Brain pericyte (primary cell): Measurements from ENCODE around the gene OXA1L.
"Not testable (repeated sequence)": the region's sequence is repeated elsewhere in the genome, so short reads cannot be mapped to it uniquely, and the experiment has no call there.

Source experiments
- DNase-seq: peaks from one replicate; pipeline ENCODE4 v3.0.0-alpha.2; 2012; ENCODE audit warnings: low read depth, low spot score

The OXA1L gene

DNA sequence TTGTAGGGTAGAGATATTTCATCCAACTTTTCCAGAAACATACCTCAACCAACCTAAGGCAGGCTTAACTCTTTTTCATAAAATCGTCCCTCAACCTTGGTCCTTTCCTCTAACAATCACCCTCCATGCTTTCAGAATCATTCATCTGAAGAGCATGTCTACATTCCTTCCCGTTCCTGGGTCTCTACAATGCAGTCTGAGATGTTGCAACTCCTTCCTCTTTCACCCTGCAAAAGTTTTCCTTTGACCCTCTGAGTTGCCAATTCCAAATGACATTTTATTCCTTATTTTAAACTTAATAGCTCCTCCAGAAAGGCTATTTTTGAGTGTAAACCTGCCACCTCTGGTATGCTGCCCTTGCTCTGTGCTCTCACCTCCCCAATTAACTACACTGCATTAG lies 32.0 kb downstream of the OXA1L start:
- DNase-seq: no peak

DNA sequence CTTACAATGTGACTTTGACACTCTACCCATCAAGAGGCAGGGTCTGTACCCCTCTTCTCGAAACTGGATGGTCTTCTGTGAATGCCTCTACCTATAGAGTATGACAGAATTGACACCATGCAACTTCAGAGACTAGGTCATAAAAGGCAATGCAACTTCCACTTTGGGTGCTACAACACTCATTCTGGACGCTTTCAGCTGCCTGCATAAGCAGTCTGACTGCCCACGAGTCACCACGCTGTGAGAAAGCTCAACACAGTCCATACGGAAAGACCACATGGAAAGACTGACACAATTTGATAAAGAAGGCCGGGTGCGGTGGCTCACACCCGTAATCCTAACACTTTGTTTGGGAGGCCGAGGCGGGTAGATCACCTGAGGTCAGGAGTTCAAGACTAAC lies 33.9 kb downstream of the OXA1L start:
- DNase-seq: no peak

DNA sequence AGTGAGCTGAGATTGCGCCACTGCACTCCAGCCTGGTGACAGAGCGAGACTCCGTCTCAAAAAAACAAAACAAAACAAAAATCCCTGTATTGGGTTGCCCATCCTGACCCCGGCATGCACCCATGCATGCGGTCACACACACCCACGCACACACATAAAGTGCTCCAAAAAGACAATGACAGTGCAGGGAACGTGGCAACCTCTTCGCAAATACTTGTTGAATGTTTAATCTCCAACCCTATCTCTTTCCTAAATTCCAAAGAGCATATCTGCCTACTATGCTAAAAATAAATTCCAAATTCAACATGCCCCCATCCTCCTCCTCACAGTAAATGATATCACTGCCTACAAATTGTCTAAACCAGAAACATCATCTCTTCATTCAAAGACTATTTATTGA lies 35.2 kb downstream of the OXA1L start:
- DNase-seq: no peak

DNA sequence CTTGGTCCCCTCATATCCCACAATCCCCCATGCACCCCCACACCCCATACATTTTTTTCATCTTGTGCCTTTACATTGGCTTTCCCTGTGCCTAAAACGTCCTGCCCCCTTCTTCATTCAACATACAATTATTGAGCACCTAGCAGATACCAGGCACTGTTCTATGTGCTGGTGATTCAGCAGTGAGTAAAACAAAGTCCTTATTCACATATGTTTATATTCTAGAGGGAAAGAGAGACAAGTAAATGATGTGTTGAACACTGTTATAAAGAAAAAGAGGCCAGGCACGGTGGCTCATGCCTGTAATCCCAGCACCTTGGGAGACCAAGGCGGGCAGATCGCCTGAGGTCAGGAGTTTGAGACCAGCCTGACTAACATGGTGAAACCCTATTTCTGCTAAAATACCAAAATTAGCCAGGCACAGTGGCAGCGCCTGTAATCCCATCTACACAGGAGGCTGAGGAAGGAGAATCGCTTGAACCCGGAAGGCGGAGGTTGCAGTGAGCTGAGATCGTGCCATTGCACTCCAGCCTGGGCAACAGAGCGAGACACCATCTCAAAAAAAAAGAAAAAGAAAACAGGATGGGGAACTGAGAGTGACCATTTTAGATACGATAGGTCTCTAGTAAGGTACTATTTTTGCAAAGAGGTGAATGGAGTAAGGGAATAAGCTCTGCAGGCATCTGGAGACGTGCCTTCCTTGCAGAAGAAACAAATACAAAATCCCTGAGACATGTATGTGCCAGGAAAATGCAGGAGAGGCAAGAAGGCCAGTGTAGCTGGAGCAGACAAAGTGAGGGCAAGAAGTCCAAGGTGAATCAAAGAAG lies 36.6 kb downstream of the OXA1L start:
- no peak for DNase-seq

DNA sequence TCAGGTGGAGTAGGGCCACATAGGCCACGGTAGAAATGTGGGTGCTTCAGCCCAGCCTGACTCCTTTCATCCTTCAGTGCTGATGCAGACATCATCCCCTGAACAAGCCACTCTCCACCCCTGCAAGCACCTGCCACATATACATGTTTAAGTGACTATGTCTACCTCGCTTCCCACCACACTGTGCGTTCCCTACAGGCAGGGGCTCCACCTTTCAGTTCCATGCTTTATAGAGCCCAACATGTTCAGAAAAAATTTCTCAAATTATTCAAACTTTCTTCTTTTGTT lies 37.1 kb downstream of the OXA1L start:
- DNase-seq: no peak

DNA sequence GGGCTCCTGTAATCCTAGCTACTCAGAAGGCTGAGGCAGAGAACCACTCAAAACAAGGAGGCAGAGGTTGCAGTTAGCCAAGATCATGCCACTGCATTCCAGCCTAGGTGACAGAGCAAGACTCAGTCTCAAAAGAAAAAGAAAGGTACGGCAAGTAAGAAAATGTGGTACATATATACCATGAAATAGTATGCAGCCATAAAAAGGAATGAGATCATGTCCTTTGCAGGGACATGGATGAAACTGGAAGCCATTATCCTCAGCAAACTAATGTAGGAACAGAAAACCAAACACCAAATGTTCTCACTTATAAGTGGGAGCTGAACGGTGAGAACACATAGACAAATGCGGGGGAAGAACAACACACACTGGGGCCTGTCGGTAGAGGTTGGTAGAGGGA lies 38.7 kb downstream of the OXA1L start:
- DNase-seq: not testable (repeated sequence)

DNA sequence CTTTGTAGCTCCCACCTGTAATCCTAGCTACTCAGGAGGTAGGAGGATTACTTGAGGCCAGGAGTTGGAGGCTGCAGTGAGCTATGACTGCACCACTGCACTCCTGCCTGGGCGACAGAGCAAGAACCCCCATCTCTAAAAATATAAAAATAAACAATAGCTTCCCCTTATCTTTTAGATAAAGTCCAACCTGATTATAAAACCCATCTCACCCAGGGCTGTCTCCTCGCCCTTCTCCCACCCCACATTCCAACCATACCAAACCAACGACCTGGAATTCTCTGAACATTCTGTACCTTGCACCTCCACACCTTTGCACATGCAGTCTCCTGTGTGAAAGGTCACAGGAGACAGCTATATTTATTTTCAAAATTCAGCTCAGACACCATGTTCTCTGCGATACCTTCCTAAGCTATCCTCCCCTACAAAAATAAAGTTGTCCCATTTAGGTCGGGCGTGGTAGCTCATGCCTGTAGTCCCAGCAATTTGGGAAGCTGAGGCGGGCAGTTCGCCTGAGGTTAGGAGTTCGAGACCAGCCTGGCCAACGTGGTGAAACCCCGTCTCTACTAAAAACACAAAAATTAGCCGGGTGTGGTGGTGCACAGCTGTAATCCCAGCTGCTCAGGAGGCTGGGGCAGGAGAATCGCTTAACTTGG lies 41.1 kb downstream of the OXA1L start:
- DNase-seq: no peak

DNA sequence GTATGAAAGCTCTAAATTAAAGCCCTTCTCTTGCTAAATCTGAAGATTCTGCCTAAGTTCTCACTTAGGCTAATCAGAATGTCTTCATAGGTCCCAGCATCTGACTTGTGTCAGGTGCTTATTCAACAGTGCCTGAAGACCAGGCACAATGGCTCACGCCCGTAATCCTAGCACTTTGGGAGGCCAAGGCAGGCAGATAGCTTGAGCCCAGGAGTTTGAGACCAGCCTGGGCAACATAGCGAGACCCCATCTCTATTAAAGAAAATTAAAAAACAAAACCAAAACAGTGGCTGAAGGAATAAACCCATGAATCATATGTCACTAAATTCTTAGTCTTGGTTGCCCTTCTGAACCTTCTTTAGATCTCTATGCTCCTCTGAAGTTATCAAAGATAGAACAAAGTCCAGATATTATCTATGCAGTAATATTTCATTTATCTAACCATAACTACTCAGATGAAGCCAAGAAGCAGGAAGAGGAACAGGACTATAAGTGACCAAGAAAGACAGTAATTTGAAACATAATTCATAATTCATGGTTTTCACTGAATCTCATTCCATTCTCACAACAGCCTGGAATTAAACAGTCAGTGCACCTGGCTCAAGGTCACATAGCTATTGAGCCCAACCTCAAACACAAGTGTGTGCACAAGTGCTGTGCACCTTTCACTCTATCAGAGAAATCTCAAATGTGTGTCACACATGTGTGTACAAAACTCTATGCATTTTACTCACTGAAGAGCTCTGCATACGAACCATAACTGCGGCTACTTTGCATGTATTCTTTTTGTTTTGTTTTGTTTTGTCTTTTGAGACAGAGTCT lies 42.1 kb downstream of the OXA1L start:
- no peak for DNase-seq

DNA sequence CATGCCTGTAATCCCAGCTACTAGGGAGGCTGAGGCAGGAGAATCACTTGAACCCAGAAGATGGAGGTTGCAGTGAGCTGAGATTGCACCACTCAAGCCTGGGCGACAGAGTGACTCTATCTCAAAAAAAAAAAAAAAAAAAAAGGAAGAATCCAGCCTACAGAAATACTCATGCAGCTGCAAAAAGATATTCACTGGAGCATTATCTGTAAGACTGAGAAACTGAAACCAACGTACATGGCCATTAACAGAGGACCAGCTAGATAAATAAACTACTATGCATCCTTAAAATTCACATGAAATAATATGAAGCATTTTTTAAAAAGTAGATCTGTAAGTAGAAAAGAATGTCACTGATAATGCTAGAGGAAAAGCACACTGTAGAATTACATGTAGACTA lies 45.2 kb downstream of the OXA1L start:
- no peak for DNase-seq

DNA sequence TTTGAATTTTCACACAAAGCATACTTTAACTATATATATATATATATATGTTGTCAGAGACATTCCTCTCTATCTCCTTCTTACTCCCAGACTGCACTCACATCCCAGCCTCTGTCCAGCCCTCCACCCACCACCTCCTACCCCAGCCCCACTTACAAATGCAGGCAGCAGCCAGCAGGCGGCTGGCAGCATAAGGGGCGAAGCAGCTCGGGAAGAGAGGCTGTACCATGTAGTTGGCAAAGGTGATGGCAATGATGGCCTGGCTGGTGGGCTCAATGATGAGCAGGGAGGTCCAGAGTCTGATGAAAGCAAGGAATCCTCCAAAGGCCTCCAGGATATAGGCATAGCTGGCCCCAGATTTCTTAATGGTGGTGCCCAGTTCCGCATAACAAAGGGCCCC lies 46.3 kb downstream of the OXA1L start:
- DNase-seq: no peak

DNA sequence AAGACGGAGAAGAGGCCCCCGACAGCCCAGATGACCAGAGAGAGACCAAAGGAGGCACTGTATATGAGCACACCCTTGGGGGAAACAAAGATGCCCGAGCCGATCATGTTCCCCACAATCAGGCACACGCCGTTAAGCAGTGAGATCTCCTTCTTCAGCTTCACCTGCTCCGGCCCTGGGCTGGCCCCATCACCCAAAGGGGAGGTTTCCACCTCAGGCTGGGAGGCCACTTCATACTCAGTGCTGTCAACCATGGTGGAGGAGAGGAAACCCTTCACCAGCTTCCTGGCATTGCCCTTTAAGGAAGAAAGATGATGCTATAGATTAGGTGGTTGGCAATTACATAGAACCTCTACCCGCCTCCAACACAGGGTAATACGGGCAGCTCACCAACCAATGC lies 46.7 kb downstream of the OXA1L start:
- DNase-seq: no peak

DNA sequence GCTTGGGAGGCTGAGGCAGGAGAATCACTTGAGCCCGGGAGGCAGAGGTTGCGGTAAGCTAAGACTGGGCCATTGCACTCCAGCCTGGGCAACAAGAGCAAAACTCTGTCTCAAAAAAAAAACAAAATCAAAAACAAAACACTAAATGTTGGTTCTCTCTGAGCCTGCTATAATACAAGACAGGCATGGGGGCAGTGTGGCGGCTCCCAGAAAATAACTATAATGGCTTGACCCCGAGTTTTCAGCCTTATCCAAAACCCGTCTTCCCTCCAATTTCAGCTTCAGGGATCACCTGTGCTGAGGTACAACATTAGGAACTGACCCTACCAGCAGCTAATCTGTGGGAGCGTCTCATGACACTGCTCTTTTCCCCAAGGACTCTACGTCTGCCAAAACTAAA lies 47.9 kb downstream of the OXA1L start:
- no peak for DNase-seq

DNA sequence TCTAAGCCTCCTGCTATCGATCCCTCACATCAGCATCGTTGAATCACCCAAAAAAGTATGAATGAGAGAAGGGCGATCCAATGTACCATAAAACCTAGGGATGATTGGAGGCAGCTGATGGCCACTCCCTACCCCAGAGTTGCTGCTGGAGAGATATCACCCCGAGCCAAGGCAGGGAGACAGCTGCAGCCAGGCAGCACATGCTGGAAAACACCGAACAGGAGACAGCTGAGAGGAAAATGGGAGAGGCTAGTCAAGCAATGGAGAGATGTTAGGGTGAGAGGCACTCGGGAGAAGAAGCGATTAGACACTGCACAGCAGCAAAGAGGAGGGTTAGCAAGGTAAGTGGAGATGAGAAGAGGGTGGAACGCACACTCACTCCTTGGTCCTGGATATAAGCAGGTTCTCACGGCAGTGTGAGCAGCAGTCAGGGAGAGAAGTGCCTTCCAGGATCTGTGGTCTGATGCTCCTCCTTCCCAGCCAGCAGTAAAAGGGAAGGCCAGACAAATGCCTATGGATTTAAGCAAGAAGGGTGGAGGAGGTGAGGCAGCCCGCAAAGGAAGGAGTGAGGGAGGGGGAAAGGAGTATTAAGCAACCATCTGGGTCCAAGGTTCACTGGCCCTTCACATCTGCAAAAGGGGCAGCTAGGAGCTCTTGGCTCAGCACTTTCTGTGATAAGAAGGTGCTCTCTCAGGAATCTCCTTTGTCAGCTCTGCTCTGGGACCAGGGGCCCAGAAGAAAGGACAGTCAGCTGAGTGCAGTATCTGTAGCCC lies 48.6 kb downstream of the OXA1L start, which contains the start of gene SLC7A7:
SLC7A7 (minus strand) TSS at position 495 of the 773 bp plus-strand sequence. CDS start 2,037 bp downstream, outside the sequence.
- no peak for DNase-seq

DNA sequence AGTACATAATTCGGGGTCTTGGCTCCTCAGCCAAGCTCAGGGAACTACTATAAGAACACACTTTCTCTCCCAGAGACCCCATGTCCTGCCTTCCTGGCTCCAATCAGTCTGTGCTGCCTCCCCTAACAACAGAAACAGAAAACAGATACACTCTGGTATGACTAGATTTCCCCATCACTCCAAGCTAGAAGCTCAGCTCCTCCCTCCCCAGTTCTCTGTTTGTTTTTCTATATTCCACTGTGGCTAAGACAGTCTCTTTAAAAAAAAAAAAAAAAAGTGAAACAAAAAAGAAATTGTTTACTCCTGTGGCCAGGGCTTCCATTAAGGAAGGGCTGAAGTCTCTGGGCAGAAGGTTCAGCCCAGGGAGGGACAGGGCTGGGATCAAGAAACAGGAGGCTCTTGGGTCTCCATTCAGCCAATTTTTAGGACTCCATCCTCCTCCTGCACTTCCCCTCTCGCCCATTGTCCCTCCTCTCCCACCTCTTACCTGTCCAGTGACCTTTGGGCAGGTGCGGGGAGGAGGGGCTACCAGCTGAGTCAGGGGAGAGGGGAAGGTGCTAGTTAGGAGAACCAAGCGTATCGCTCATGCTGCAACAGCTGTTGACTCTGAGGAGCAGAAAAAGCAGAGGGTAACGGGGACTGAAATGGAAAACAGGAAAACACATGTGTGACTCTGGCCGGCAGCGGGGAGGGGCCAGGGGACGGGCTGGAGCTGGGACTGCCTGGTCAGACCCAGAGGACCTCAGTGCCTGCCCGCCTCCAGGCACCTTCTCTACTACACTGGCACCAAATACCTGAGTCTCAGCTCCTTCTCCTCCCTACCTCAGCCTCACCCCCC lies 52.9 kb downstream of the OXA1L start:
- no peak for DNase-seq

DNA sequence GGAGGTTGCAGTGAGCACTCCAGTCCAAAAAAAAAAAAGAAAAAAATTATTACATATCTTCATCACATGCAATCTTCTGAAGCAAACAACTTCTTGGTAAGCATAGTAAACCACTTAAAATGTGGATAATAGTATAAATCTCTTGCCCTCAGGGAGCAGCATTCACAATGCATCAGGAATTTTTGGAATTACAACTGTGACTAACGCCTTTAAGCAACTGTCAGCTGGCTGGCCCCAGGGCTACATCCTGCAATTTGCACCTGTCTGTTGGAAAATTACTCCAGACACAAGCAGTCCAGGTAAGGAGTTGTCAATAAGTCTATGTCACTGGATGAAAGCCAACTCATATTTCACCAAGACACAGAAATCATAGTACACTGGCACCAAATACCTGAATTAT lies 54.2 kb downstream of the OXA1L start:
- DNase-seq: no peak

DNA sequence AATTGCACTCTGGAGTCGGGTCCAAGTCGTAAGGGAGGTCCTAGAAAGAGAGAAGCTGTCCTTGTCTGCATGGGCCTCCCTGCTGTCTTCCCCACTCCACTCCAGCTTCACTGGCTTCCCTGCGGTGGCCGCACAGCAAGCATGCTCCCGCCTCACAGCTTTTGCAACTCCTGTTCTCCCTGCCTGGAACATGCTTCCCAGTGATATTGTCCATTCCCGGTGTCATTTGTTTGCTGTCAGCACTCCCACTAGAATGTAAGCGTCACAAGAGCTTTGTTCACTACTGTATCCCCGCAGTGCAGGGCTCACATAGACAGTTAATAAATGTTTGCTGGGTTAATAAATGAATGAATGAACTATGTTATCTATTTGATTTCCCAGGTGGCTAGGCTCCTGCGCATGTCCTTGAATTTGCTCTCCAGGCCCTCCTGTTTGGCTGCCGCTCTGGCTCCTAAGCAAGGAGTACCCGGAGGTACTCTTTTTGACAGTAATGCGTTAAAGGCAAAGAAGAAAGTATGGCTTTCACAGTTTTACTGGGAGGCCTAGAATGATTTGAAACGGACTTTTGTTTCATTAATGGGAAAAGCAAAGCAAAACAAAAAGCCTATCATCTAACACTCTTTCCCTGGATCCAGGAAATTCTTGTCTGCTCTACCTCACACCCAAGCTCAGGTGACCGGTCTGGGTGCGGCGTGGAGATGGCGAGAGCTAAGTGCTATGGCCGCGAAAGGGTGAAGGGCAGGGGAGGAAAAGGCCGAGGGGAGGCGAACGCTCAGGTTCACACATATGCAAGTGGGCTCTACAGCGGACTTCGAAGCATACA lies 54.9 kb downstream of the OXA1L start:
- no peak for DNase-seq

DNA sequence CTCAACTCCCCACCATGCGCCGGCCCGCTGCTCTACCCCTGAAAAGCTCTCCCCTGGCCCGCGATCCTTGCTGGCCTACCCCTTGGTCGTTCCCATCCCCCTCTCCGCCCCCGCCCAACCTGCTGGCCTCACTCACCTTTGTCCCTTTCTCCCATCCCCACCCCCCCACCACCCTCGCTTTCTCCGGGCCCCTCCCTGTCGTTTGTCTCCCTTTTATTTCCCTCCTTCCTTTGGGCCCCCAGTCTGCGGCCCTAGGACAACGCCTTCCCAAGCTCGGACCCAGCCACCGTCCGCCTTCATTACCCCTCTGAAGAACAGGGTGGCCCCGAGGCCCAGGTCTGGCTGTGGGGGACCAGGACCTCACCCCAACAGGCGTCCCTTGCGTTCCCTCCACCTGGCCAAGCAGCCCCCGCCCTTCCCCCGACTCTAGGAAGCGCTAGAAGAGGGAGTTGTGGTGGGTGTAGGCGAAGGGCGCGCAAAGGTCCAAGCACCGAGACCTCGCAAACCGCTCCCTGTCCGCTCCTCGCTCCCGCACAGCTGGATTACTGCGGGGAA lies 55.6 kb downstream of the OXA1L start:
- no peak for DNase-seq
